ENCODE results near the gene PHKA2.

The PHKA2 gene

GRCh38 chrX:18970465-18970864 lies 13.4 kb downstream of the PHKA2 start:
- ChIA-PET CTCF (no interaction called here), POLR2A (ENCODE audit: low non-redundant PET) (no interaction called here)
- H3K27ac ChIP-seq, result no peak overlapping the region
- TF ChIP-seq, protein P1, sequence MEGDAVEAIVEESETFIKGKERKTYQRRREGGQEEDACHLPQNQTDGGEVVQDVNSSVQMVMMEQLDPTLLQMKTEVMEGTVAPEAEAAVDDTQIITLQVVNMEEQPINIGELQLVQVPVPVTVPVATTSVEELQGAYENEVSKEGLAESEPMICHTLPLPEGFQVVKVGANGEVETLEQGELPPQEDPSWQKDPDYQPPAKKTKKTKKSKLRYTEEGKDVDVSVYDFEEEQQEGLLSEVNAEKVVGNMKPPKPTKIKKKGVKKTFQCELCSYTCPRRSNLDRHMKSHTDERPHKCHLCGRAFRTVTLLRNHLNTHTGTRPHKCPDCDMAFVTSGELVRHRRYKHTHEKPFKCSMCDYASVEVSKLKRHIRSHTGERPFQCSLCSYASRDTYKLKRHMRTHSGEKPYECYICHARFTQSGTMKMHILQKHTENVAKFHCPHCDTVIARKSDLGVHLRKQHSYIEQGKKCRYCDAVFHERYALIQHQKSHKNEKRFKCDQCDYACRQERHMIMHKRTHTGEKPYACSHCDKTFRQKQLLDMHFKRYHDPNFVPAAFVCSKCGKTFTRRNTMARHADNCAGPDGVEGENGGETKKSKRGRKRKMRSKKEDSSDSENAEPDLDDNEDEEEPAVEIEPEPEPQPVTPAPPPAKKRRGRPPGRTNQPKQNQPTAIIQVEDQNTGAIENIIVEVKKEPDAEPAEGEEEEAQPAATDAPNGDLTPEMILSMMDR (conservative IDR thresholded peaks at IDR 0.05; ENCODE audit: low read depth), result no peak
- no peak for DNase-seq (ENCODE audit: low spot score)

DNA sequence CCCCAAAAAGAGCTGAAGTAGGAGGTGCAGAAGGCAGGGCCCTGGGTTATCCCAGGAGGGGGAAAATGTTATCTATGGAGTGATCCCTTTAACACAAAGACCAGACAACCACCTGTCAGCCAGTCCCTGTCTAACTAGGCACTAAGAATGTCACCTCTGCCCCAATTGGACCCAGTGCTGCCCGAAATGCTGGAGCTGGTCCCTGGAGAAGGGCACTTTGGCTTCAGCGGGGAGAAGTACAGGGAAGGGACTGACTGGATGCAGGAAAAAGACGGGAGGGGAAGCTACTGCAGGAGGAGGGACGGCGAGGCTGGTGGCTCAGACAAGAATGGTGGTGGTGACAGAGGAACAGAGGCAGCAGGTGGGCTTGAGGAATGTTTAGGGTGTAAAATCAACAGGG lies 17.3 kb downstream of the PHKA2 start:
- ChIA-PET POLR2A (ENCODE audit: low non-redundant PET) (no interaction called here), CTCF (interaction anchor here (0.7 kb wide), 1 partner anchor 549 kb away, joined by 3 read pairs; no protein-coding TSS in a partner anchor)
- TF ChIP-seq, protein P1 (conservative IDR thresholded peaks at IDR 0.05; ENCODE audit: low read depth), result no peak
- H3K27ac ChIP-seq, result no peak overlapping the region
- DNase-seq (ENCODE audit: low spot score), result no peak

DNA sequence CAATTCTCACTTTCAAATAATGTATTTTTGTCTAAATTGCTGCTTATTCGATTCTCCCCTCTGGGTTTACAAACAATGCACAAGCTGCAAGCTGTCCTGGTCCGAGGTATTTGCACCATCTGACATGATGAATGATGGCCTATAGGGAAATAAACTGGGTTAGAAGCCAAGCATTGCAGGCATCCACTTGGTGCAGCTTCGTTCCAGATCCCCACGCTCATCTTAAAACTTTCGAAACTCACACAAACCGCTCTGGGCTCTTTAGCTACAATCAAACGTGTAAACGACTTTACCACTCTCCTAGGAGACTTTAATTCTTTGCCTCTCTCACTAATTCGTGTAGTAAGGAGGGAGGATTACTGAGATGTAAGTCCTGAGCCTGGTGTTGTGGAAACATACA lies 19.0 kb downstream of the PHKA2 start:
- DNase-seq (ENCODE audit: low spot score), result no peak
- POLR2A ChIA-PET (ENCODE audit: low non-redundant PET), result no interaction called here
- CTCF ChIA-PET, result interaction anchor here (0.7 kb wide), 1 partner anchor 566 kb away, joined by 5 read pairs; no protein-coding TSS in a partner anchor
- TF ChIP-seq, protein P1 (conservative IDR thresholded peaks at IDR 0.05; ENCODE audit: low read depth), result no peak
- no peak overlapping the region for H3K27ac ChIP-seq

- POLR2A ChIA-PET (ENCODE audit: low non-redundant PET), result no interaction called here
- CTCF ChIA-PET, result no interaction called here
- no peak for DNase-seq (ENCODE audit: low spot score)
- no peak overlapping the region for H3K27ac ChIP-seq
- TF ChIP-seq, protein P1 (conservative IDR thresholded peaks at IDR 0.05; ENCODE audit: low read depth), result no peak
These were observed 19.9 kb downstream of the PHKA2 start for GRCh38 chrX:18964026-18964425.

DNA sequence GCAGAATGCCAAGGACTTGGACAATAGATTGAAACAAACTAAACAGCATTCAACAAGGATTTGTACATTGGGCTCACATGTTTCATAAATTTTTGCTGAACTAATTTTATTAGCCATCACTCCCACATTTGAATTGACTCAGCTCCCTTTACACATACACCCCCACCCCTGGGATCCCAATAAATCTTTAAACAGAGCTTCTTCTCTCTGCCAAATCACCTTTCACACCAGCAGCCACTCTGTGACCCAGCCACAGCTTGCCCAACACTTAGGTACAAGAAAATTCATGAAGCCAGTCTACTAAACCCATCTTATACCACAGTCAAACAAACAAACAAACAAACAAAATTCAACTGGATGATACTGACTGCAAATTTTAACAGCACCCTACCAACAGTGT lies 21.6 kb downstream of the PHKA2 start:
- ChIA-PET CTCF (no interaction called here), POLR2A (ENCODE audit: low non-redundant PET) (no interaction called here)
- DNase-seq (ENCODE audit: low spot score), result no peak
- TF ChIP-seq, protein P1 (conservative IDR thresholded peaks at IDR 0.05; ENCODE audit: low read depth), result no peak
- H3K27ac ChIP-seq, result no peak overlapping the region

GRCh38 chrX:18961686-18962085 lies 22.2 kb downstream of the PHKA2 start:
- no peak for DNase-seq (ENCODE audit: low spot score)
- H3K27ac ChIP-seq, result no peak overlapping the region
- TF ChIP-seq, protein P1 (conservative IDR thresholded peaks at IDR 0.05; ENCODE audit: low read depth), result no peak
- POLR2A ChIA-PET (ENCODE audit: low non-redundant PET), result no interaction called here
- CTCF ChIA-PET, result no interaction called here

Measured in RWPE1 (cell line).